Suprapubic skin (tissue), 4 donors: ENCODE data around the gene ANO4.

Experiments used
- CTCF ChIP-seq, 2 donors: fragments of 200-600 bp in 1 of 2; fragments of 450-650 bp in 1 of 2; sonication (generic) in 1 of 2; IDR thresholded peaks; one replicate each; pipeline ENCODE4 v1.5.1; 2016 to 2019; ENCODE audit warnings: antibody characterized with exemption in 2 of 2, mild to moderate bottlenecking in 1 of 2, moderate library complexity in 1 of 2
- EP300 ChIP-seq: sonication (generic); formaldehyde crosslinking; IDR thresholded peaks from one replicate; pipeline ENCODE4 v1.6.1; 2017; ENCODE audit warnings: antibody characterized with exemption
- POLR2A ChIP-seq, 2 donors: fragments of 450-650 bp; IDR thresholded peaks; one replicate each; pipeline ENCODE4 v1.6.1; 2017; ENCODE audit warnings: antibody characterized with exemption in 2 of 2, mild to moderate bottlenecking in 2 of 2, moderate library complexity in 2 of 2
- POLR2AphosphoS5 ChIP-seq, 3 donors: sonication (generic); formaldehyde crosslinking; IDR thresholded peaks; one replicate each; pipeline ENCODE4 v1.6.1; 2017; ENCODE audit warnings: antibody characterized with exemption in 3 of 3

- TF ChIP-seq POLR2A (IDR thresholded peaks at IDR 0.05) (no peak), CTCF (IDR thresholded peaks at IDR 0.05) (no peak), POLR2AphosphoS5 (IDR thresholded peaks at IDR 0.05) (no peak), EP300 (no peak)
These were observed 251.2 kb downstream of the ANO4 start for GRCh38 chr12:101045486-101046464.
